NCI-H345 (cell line): ENCODE measurements around the gene NIPAL3.
"Not testable (repeated sequence)": the region's sequence is repeated elsewhere in the genome, so short reads cannot be mapped to it uniquely, and the experiment has no call there.

ENCODE experiments used
- DNase-seq: peaks from one replicate; lab custom pipeline; 2025; lab: John Stamatoyannopoulos, UW

Gene NIPAL3

DNA sequence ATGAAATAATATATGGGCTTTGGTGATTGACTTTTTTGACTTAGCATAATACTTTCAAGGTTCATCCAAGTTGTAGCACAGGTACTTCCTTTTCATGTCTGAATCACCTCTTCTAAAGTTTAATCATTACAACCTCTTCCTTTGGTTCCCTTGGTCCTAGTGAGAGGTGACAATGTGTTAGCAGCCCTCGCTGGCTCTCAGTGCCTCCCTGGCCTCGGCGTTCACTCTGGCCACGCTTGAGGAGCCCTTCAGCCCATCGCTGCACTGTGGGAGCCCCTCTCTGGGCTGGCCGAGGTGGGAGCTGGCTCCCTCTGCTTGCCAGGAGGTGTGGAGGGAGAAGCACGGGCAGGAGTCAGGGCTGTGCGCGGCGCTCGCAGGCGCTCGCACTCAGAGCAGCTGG lies 74.1 kb downstream of the NIPAL3 start:
- no peak for DNase-seq

DNA sequence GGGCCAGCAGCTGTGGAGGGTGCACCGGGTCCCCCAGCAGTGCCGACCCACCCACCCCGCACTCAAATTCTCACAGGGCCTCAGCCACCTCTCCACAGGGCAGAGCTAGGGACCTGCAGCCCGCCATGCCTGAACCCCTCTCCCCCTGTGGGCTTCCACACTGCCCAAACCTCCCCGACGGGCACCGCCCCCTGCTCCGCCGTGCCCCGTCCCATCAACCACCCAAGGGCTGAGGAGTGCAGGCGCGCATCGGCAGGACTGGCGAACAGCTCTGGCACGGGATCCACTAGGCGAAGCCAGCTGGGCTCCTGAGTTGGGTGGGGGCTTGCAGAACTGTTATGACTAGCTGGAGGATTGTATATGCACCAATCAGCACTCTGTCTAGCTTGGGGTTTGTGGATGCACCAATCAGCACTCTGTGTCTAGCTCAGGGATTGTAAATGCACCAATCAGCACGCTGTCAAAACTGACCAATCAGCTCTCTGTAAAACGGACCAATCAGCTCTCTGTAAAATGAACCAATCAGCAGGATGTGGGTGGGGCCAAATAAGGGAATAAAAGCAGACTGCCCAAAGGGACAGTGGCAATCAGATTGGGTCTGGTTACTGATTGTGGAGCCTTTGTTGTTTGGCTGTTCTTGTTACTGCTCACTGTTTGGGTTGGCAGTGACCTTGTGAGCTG lies 74.6 kb downstream of the NIPAL3 start:
- DNase-seq: no peak

DNA sequence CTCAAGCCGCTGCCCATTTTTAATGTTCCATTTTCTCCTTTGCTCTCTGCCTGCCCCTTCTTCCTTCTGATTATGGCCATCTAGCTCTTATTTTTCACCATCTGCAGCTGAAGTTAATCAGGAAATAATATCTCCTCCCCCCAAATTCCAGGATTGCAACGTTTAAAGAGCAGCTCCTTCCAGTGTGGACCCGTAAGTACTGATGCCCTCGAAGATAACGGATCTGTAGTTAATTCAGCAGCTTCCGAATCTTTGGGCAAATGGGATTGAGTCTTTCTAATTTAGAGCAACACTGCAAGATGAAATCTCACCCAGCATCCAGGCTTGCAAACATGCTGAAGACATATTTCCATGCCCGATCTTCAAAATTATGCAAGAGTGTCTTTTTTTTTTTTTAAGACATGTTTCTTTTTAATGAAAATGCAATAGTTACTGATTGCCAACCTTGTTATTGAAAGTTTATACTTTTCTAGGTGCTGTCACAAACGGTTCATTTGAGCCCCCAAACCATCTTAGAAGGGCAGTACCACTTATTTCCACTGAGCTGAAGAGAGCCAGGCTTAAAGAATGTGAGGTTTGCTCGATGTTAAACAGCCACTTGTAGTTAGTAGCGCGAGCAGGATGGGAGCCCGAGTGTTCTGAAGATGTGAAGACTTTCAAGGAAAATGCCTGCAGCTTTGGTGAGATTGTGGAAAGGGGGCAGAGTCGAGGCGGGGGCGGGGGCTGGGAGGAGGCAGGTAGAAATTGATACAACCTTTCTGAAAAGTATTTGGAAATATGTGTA lies 76.2 kb downstream of the NIPAL3 start:
- DNase-seq: no peak

DNA sequence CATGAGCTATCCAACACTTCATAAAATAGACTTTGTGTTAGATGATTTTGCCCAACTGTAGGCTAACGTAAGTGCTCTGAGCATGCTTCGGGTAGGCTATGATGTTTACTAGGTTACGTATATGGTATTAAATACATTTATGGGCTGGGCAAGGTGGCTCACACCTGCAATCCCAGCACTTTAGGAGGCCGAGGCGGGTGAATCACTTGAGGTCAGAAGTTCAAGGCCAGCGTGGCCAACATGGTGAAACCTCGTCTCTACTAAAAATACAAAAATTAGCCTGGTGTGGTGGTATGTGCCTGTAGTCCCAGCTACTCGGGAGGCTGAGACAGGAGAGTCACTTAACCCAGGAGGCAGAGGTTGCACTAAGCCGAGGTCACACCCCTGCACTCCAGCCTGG lies 77.3 kb downstream of the NIPAL3 start:
- DNase-seq: not testable (repeated sequence)

DNA sequence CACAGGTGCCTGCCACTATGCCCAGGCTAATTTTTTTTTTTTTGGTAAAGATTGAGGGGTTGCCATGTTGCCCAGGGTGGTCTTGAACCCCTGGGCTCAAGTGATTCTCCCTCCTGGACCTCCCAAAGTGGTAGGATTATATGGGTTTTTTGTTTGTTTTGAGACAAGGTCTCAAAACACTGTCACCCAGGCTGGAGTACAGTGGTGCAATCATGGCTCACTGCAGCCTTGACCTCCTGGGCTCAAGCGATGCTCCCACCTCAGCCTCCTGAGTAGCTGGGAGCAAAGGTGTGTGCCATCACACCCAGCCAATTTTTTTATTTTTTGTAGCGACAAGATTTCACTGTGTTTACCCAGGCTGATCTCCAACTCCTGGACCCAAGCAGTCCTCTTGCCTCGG lies 78.2 kb downstream of the NIPAL3 start:
- no peak for DNase-seq

DNA sequence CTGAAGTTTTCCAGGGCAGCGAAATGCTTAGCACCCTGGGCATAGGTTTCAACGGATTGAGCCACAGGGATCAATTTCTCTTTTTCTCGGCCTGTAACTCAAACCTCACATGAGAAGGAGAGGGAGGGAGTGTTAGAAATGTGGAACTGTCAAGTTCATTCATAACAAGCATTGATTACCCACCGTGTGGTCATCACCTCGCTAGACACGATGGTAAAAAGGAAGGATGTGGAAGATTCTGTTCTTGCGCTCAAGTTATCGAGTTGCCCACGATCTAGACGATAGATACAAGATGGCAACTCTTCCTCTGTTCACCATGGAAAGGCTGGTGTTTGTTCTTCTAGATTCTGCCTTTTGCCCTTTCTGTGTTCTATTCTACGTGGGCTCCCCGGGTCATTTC lies 83.0 kb downstream of the NIPAL3 start:
- no peak for DNase-seq

DNA sequence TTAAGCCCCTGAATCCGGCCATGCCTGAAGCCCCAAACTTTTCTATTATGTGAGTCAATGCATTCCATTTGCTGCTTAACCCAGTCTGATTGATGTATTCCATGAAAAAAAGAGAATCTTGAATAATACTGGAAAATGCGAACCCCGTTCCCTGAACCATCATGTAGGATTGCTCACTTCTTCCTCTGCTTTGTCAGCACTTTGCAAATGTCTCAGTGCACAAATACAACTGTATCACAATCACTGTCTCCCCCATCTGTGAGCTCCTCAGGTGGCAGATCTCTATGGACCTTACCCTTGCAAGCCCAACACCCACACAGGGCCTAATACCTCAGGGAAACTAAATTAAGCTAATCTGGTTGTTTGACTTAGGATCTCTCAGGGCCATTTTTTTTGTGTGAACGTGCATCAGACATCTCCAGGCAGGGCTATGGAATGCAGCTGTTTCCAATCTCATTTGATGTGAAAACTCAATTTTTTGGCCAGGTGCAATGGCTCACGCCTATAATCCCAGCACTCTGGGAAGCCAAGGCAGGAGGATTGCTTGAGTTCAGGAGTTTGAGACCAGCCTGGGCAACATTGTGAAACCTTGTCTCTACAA lies 84.9 kb downstream of the NIPAL3 start:
- no peak for DNase-seq

DNA sequence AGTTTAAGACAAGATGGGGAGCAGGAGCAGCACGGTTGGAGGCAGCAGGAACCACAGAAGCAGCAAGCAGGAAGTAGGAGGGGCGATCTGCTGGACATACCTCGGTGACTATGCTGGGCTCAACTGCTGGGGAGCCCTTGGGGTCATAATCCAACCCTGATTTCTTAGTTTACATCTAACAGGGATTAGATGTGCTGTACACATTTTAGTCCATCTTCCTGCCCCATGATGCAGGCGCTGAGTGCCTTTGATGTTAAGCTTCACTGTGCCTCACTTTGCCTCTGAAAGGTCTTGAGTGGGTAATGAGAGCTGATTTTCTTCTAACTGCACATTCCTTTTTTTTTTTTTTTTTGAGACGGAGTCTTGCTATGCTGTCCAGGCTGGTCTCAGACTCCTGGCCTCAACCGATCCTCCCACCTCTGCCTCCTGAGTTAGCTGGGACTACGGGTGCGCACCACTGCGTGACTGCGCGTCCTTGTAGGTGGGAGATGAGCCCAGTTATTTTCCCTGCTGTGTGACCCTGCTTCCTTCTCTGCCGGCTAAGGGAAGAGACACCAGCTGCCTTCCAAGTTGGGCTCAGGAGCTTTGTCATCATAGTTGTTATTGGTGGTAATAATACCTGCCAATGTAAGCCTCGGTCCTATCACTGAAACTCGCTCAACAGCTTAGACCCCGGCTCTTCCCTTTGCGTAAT lies 85.9 kb downstream of the NIPAL3 start:
- no peak for DNase-seq

DNA sequence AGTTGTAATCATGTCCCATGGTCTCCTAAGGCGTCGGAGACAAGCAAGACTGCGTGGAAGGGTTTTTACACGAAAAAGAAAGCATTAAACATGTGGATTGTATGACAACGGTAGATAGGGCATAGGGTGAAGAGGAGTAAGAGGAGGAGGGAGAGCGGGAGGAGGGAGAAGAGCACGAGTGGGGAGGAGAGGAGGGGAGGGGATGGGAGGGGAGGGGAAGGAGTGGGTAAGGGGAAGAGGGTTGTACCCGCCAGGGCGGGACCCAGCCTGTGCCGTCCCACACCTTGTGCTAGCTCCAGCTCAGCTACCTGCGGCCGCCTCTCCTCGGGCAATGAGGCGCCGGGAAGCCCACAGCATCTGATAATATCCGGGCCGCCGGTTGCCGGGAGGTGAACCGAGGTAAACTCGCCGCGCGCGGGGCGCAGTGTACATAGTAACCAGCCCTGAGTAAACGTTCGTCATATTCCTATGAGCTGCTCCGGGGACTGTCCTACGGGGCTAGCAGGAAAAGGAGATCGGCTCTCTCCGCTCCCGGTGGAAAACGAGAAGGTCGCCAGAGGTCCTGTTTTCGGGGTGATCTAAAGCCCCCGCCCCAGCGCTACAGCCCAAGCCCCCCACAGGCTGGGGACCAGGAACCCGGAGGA lies 86.6 kb downstream of the NIPAL3 start:
- peak; percentile 64 for DNase-seq

DNA sequence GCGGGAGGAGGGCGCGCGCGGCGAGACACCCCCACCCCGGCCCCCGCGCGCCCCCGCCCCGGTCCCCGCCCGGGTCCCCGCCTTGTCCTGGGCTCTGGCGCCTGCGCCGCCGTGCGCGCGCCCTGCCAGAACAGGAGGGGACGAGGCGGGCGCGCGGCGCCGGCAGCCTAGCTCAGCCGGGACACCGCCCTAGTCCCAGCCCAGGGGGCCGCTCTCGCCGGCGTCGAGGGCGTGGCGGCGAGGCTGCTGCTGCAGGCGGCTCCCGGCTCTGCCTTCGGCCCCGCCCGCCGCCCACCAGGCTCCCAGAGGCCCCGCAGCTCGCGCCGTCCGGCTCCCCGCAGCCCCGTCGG lies 87.1 kb downstream of the NIPAL3 start, which contains the start of gene RCAN3:
RCAN3 (plus strand) TSS at position 128 of the 350 bp plus-strand sequence. CDS start 11,537 bp downstream, outside the sequence.
- peak; percentile 93 for DNase-seq

DNA sequence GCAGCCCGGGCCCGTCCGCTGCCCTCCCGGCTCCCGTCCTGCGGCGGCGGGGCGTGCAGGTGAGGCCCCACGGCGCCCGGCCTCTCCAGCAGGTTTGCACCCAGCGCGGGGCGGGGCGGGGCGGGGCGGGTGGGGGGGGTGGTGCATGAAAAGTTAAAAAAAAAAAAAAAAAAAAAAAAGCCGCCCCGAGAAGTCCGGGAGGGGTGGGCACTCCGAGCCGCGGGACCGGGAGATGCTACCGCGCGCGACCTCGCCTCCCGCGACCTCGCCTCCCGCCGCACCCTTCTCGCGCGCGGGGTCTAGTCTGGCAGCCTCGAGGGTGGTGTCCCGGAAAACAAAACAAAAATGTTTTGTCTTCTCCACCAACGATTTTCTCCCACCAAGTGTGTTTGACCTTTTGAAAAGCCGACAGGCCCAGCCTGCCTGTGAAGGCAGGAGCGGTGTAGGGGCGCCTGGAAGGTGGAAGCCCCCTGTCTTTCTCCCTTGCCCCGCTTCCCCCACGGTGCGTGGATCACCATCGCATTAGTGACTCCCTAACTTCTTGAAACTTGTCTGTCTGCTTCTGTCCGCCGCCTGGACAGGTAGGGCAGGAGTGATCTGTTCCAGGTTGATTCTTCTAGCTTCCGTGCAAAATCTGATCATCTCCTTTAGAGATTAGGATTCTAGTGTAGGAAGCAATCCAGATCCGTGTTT lies 87.6 kb downstream of the NIPAL3 start:
- DNase-seq: peak; percentile 36

DNA sequence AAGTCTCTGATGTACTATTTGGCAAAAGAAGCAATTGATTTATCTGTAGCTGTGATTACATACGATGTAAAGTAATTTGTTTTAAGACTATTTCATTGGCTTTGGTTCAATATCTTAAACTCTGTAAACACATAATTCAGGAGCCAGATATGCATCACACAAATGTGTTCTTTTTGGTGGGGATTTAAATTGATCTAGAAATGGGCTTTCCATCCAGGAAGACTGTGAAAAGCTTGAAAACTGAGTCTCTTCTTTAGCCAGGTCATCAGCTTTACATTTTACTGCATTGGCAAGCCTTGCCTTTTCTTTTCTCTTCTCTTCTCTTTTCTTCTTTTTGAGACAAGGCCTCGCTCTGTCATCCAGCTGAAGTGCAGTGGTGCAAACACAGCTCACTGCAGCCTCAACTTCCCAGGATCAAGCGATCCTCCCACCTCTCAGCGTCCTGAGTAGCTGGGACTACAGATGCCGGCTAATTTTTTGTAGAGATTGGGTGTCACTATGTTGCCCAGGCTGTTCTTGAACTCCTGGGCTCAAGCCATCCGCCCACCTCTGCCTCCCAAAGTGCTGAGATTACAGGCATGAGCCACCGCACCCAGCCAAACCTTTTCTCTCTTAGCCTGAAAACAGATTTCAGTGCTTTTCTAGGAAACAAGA lies 88.4 kb downstream of the NIPAL3 start:
- no peak for DNase-seq

DNA sequence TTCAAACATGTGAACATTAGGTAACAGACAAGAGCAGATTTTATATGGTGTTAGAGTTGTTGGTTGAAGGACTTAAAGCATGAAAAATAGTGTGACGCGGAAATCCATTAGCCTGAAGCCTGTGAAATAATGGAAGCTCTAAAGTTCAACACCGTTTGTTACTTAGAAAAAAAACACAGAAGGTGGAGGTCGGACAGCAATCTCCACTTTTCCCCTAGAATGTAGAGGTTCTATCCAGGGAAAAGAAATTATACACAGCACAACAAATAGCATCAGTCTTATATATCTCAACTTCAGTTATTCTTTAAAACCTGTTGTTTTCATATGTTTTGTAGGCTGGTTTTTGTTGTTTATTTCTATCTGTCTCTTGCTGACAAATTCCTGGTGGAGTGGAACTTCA lies 89.0 kb downstream of the NIPAL3 start:
- no peak for DNase-seq

DNA sequence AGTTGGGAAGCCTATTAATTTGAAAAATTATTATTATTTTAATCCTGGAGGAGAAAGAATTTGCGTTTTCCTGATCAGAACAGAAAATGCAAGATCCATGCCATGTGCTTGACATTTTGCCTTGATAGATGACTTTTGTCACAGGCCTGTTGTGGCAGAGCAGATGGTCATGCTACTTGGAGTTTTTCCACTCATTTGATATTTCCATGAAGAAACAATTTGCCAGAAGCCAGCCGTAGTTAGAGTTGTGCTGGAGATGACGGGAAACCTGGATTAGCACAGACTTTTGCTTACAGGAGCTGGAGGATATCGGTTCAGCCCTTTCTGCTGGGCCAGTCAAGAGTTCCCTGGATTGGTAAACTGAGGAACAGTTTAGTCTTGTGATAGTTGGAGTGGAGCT lies 90.2 kb downstream of the NIPAL3 start:
- DNase-seq: no peak

DNA sequence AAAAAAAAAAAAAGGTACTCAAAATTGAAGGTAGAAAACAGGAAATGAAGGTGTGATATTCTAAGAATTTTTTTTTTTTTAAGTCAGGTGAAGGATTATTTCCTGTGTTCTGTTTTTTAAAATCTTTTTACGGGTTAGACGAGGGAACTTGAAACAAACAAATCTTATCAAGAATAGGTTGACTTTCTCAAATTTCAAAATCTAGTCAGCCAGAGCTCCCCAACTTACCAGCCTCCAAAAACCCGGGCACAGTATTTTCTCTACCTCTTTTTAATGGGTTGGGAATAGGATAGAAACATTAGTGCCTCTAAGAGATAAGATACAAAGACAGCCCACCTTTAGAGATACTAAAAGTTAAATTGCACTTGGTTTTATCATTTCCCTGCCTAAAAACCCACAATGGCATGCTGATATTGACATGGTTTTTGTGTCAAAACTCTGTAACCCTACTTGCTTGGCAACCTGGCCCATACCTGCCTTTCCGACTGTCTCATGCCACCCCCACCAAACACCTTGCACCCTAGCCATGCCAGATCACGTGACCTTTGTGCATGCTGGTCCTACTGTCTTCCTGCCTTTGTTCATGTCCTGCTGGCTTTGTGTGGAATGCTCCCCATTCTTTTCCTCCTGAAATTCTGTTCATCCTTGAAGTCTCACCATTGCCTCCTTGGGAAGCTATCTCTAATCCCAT lies 91.2 kb downstream of the NIPAL3 start:
- DNase-seq: no peak

DNA sequence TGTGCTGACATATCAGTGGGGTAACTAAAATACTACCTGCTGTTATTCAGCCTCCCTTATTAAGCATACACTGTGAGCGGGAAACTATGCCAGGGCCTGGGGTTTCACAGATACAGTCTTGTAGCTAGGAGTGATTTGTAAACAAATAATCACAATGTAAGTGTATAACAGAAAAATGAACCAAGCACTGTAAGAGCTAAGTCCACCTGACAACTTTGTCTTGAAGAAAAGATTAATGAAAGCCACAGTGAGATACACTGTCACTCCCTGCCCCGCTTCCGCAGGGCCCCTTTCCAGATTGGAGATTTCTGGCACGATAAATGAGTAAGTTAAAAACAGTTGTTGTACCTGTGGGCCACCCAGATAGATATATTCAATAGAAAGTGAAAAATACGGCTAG lies 91.8 kb downstream of the NIPAL3 start:
- no peak for DNase-seq

DNA sequence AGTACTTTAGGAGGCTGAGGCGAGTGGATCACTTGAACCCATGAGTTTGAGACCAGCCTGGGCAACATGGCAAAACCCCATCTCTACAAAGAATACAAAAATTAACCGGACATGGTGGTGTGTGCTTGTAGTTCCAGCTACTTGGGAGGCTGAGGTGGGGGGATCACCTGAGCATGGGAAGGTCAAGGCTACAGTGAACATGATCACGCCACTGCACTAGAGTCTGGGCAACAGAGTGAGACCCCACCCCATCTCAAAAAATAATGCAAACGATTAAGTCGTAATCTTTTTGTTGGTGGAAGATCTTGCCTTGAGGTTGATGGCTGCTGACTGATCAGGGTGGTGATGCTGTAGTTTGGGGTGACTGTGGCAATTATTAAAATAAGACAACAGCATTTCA lies 93.3 kb downstream of the NIPAL3 start:
- no peak for DNase-seq

DNA sequence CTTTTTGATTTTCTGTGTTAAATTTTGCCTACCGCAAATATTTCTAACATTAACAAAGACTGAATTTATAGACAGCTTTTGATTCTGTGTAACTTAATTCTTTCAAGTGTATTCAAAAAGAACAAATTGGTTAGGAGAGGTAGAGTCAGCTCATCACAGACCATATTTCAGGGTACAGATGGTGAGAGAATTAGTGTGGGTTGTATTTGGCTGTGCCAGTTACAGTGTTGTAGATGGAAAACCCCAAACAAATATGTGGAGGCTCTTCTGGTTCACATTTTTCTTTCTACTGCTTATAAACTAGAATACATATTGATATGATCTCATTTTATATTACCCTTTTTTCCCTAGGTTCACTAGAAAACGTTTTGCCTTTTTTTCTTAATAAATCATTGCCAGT lies 98.1 kb downstream of the NIPAL3 start:
- DNase-seq: no peak

DNA sequence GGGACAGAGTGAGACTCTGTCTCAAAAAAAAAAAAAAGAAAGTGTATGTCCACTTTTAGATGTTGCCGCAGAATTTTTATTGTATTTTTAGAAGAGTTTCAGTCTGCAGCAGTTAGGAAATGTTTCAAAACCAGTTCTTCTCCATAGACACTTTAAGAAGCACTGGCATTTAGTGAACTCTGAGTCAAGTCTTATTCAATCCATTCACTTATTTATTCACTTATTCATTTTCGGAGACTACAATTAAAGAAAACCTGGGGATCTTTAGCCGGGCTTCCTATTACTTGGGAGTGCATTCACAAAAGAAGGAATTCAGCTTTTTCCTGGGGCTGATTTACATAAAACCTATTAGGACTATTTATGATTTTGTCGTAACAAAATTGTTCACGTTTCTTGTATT lies 99.3 kb downstream of the NIPAL3 start:
- DNase-seq: no peak

DNA sequence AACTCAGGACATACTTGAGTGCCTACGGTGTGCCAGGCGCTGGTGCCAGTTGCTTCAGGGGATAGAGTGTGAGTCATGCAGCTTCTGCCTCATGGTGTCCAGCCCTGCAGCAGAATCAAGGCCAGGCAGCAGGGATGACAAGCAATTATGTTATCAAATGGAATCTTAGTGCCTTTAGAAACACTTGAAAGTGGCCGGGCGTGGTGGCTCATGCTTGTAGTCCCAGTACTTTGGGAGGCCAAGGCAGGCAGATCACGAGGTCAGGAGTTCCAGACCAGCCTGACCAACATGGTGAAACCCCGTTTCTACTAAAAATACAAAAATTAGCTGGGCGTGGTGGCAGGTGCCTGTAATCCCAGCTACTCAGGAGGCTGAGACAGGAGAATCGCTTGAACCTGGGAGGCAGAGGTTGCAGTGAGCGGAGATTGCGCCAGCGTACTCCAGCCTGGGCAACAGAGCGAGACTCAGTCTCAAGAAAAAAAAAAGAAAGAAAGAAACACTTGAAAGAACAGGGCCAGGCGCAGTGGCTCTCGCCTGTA lies 100.1 kb downstream of the NIPAL3 start:
- not testable (repeated sequence) for DNase-seq
